KMS-11 (cell line): Measurements from ENCODE around the gene KCNK17.

Experiments
- H2AFZ ChIP-seq: fragments of 200-600 bp; sonication (generic); 2 replicates; pipeline ENCODE4 v1.6.1; 2016; ENCODE audit warnings: antibody characterized with exemption, mixed run types, low read depth
- H3K27ac ChIP-seq: fragments of 200-600 bp; sonication (generic); 2 replicates; pipeline ENCODE4 v1.6.1; 2016; ENCODE audit warnings: mild to moderate bottlenecking, mixed run types
- H3K27me3 ChIP-seq: fragments of 200-600 bp; sonication (generic); 2 replicates; pipeline ENCODE4 v1.6.1; 2017; ENCODE audit warnings: mild to moderate bottlenecking, low read depth, mixed run types, moderate library complexity; ENCODE audit not compliant: insufficient read depth
- H3K36me3 ChIP-seq: fragments of 200-600 bp; sonication (generic); 2 replicates; pipeline ENCODE4 v1.6.1; 2017; ENCODE audit warnings: mild to moderate bottlenecking, mixed run types; ENCODE audit not compliant: insufficient read depth
- H3K4me1 ChIP-seq: fragments of 200-600 bp; sonication (generic); 2 replicates; pipeline ENCODE4 v1.6.1; 2016; ENCODE audit warnings: mild to moderate bottlenecking, low read depth, mixed run types; ENCODE audit not compliant: poor library complexity, severe bottlenecking
- H3K4me2 ChIP-seq: fragments of 200-600 bp; sonication (generic); 2 replicates; pipeline ENCODE4 v1.7.0; 2016; ENCODE audit warnings: mild to moderate bottlenecking, mixed run types
- H3K4me3 ChIP-seq: fragments of 200-600 bp; sonication (generic); IDR thresholded peaks from 2 replicates; pipeline ENCODE4 v1.6.1; 2017; ENCODE audit warnings: low read depth, low read length, mixed read lengths; ENCODE audit not compliant: insufficient read depth
- H3K79me2 ChIP-seq: fragments of 200-600 bp; sonication (generic); 2 replicates; pipeline ENCODE4 v1.6.1; 2016; ENCODE audit warnings: low read depth, mixed run types; ENCODE audit not compliant: insufficient read depth
- H3K9ac ChIP-seq: fragments of 200-600 bp; sonication (generic); 2 replicates; pipeline ENCODE4 v1.6.1; 2016; ENCODE audit warnings: mild to moderate bottlenecking, mixed run types
- H4K20me1 ChIP-seq: fragments of 200-600 bp; sonication (generic); 2 replicates; pipeline ENCODE4 v1.6.1; 2016; ENCODE audit warnings: mild to moderate bottlenecking, mixed run types; ENCODE audit not compliant: insufficient read depth
- CTCF ChIP-seq: fragments of 200-600 bp; sonication (generic); conservative IDR thresholded peaks from 2 replicates; pipeline ENCODE4 v1.6.1; 2017; ENCODE audit warnings: low read depth, mild to moderate bottlenecking, antibody characterized with exemption, low read length, moderate library complexity, mixed read lengths

KCNK17 gene

GRCh38 chr6:39300739-39301138 is 13.5 kb downstream of the KCNK17 start:
- Histone ChIP-seq H3K79me2 (no peaks in the 10 kb centered on the region), H3K36me3 (no peaks in the 10 kb centered on the region), H3K4me1 (peaks cover 3% of the 10 kb centered on the region), H3K27me3 (no peaks in the 10 kb centered on the region), H3K27ac (no peak overlapping the region), H2AFZ (no peak overlapping the region), H4K20me1 (no peaks in the 10 kb centered on the region), H3K9ac (no peak overlapping the region), H3K4me3 (no peak overlapping the region), H3K4me2 (no peak overlapping the region)
- TF ChIP-seq CTCF: no peak

- no peak for TF ChIP-seq CTCF
- no peak overlapping the region for H3K4me2 ChIP-seq
- H2AFZ ChIP-seq: no peak overlapping the region
- H3K36me3 ChIP-seq: no peaks in the 10 kb centered on the region
- H3K27ac ChIP-seq: no peak overlapping the region
- H3K27me3 ChIP-seq: no peaks in the 10 kb centered on the region
- H3K4me1 ChIP-seq: peaks cover 3% of the 10 kb centered on the region
- H4K20me1 ChIP-seq: no peaks in the 10 kb centered on the region
- H3K4me3 ChIP-seq: no peak overlapping the region
- H3K79me2 ChIP-seq: no peaks in the 10 kb centered on the region
- H3K9ac ChIP-seq: no peak overlapping the region
Observed at GRCh38 chr6:39298061-39298460, 16.2 kb downstream of the KCNK17 start.

GRCh38 chr6:39296745-39297640 is 17.2 kb downstream of the KCNK17 start:
- Histone ChIP-seq H2AFZ (no peak overlapping the region), H3K4me3 (no peak overlapping the region), H3K36me3 (no peaks in the 10 kb centered on the region), H3K4me2 (no peak overlapping the region), H3K9ac (no peak overlapping the region), H3K27me3 (no peaks in the 10 kb centered on the region), H4K20me1 (no peaks in the 10 kb centered on the region), H3K4me1 (no peaks in the 10 kb centered on the region), H3K27ac (no peak overlapping the region), H3K79me2 (no peaks in the 10 kb centered on the region)
- TF ChIP-seq CTCF: no peak

GRCh38 chr6:39295611-39296011 is 18.6 kb downstream of the KCNK17 start:
- no peaks in the 10 kb centered on the region for H4K20me1 ChIP-seq
- no peaks in the 10 kb centered on the region for H3K36me3 ChIP-seq
- H3K9ac ChIP-seq: no peak overlapping the region
- H3K4me3 ChIP-seq: no peak overlapping the region
- H3K79me2 ChIP-seq: no peaks in the 10 kb centered on the region
- H3K4me2 ChIP-seq: no peak overlapping the region
- no peak overlapping the region for H3K27ac ChIP-seq
- H2AFZ ChIP-seq: no peak overlapping the region
- H3K4me1 ChIP-seq: no peaks in the 10 kb centered on the region
- H3K27me3 ChIP-seq: no peaks in the 10 kb centered on the region
- no peak for TF ChIP-seq CTCF
